CD1c-positive myeloid dendritic cell (primary cell): ENCODE results near the gene PISD.

Source experiments
- DNase-seq: peaks from one replicate; pipeline ENCODE4 v3.0.0-alpha.2; 2016; ENCODE audit errors: extremely low spot score

Gene PISD

DNA sequence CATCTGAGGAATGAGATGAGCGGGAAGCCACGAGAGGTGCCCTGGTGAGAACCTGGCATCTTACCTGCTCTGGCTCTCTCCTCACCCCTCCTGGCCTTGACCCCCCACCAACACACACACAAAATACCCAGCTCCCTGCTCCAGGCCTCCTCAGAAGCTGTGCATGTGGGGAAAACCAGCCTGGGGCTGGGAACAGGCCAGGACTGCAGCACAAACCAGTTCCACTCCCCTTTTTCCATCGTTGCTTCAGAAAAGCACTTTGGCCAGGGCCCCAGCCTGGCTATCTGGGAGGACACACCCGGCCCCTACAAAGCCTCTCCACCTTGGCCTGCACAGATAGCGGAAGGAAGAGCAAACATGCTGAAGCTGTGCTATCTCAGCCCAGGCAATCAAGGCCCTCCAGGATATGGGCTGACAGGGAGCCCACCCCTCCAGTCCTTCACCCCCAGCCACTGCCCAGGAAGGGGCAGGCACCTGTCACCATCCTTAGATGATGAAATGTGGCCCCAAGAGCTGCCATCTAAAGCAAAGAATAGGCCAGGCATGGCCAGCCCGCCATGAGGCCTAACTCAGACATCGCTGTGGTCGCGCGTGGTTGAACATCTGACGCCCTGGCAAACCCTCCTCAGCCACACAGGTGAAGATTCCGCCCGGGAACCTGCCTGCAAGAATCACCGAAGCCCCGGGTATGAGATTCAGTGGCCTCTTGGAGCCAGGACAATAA lies 35.4 kb downstream of the PISD start:
- DNase-seq = no peak

GRCh38 chr22:31625661-31626426 lies 36.2 kb downstream of the PISD start:
- no peak for DNase-seq

DNA sequence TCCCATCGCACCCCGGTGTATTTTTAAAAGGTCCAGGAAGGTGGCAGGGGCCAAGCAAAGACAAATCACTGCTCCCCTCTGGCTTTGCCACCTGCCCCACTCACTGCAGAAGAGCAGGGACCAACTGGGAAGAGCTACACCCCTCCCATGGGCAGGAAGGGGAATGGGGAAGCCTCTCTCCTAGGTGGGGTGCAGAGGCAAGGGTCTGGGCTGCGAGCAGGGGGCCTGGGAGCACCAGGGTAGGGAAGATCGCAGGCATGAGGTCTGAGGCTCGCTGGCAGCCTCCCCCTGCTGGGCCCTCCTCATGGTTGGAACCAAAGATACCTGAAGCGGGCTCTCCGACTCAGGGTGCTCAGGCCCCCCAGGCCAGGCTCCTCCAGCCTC lies 36.8 kb downstream of the PISD start:
- no peak for DNase-seq

GRCh38 chr22:31623592-31624304 lies 38.3 kb downstream of the PISD start:
- no peak for DNase-seq

DNA sequence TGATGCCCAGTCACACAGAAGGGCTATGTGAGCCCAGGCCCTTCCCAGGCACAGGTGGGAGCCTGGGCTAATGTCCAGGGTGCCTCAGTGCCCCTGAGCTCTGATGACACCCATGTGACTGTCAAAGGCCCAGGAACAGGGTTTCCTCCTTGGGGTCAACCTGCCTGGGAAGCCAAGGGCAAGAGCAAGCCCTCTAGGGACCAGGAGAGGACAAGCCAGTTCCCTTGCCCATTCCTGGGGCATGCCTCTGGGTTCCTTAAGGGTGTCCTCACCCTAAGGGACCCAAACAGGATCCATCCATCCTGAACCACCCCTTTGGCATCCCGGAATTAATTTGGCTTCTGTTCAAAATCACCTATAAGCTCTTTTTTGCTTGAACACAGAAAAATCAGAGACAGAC lies 39.0 kb downstream of the PISD start:
- no peak for DNase-seq

DNA sequence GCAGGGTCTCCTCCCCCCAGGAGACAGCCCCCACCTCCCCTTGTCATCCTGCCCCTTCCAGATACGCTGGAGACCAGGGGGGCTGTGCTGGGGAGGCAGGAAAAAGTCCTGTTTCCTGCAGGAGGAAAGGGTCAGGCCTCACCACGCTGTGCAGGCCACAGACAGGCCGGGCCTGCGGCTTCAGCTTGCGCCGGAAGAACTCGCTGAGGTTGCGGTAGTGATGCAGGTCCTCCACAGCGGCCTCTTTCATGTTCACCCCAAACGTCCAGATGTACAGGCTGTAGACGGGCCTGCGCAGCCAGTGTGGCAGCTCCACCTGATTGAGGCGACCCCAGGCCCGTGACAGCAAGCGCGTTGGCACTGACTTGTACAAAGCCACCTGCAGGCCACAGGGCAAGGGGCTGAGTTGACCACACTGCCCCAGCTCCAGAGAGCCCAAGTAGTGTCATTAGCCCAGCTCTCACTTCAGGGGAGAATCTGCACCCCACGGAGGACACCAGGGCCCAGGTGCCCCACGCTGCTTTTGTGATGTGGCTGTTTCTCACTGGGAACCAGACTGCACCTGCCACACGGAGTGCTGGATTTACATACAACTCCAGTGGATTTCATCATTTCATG lies 40.4 kb downstream of the PISD start:
- no peak for DNase-seq

- no peak for DNase-seq
Observed at GRCh38 chr22:31620756-31621480, 41.1 kb downstream of the PISD start.

DNA sequence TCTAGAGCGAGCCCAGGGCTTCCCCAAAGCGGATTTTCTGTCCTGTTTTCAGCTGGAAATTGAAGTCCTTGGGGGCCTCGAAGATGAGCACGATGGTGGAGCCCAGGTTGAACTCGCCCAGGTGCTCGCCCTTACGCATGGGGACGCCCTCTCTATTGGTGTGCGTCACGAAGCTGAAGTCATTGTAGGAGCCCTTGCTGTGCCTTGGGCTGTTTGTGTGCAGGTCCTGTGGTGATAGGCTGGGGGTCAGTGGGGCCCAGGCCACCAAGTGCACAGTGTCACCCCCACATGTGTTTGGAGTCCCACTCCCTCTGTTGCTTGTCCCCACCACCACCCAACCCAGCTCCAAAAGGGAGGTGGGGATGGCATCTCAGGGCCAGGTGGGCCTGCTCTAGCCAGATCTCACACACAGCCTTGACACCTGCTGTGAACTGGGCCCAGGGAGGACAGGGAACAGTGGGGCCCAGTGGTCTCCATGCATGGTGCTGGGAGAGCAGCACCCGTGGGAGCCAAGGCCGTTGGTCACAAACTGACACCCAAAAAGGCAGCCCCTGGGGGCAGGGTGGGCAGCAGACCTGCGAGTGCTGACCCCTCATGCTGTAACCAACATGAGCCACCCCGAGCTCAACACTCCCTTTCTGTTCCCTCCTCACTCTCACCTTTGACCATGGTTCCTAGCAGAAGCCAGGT lies 42.3 kb downstream of the PISD start:
- DNase-seq = no peak

GRCh38 chr22:31618471-31619176 lies 43.4 kb downstream of the PISD start:
- DNase-seq = no peak

GRCh38 chr22:31618057-31618456 lies 44.0 kb downstream of the PISD start:
- no peak for DNase-seq

DNA sequence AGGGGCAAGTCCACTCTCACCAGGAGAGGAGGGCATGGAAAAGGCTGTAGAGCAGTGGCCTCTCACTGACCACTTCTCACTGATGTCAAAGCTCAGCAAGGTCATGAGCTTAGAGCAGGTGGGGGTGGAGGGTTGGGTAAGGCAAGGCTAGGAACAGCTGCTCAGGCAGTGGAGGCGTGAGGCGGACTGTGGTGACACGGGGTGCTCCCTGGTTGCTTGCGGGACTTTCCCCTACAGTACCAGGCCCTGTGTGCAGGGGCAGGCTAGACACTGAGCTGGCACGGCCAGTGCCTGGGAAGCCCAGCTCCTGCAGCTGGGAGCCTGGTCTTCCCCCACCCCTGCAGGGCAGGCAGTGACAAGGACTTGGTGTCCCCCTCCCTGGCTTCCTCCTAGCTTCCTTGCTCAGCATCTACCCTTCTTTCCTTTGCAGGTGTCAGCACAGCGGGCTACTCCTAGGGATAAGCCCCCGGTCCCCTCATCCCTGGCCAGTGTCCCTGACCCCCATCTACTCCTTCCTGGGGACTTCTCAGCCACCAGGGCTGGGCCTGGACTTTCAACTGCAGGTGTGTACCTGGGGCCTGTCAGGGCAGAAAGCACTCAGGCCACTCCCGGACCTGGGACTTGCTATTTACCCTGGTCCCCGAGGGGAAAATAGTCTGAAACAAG lies 45.6 kb downstream of the PISD start:
- peak; percentile 67 for DNase-seq

DNA sequence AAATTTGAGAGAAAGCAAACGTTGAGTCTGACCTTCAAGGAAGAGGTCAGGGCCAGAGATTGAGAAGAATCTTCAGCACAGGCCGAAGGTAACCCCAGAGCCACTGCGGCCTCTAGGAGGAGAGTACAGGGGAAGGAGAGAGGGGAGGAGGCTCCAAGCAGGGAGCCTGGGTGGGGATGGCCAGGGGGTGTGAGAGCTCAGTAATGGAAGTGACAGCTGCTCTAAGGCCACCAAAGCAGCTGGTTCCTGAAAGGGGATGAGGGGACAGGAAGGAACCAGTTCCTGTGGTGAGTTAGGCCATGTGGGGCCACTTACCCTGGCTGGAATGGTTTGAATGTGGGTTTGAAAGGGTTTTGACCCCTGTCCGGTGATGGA lies 46.1 kb downstream of the PISD start:
- DNase-seq = peak; percentile 47

DNA sequence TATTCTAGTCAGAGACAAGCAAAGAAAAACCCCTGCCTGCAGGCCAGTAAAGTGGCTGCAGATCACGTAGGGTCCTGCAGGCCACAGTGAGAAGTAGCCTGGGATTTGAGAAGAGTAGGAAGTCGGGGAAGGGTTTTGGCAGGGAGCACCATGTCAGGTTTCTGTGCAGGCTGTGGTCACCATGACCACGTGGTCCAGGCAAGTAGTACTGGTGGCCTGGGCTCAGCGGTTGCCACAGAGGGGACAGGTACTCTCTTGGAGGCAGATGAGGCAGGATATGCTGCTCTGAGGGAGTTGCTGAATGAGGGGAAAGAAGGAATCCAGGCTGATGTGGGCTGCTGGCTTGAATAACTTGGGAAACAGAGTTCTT lies 46.5 kb downstream of the PISD start:
- DNase-seq = peak; percentile 20

GRCh38 chr22:31614781-31615490 lies 47.1 kb downstream of the PISD start:
- DNase-seq = peak; percentile 34

DNA sequence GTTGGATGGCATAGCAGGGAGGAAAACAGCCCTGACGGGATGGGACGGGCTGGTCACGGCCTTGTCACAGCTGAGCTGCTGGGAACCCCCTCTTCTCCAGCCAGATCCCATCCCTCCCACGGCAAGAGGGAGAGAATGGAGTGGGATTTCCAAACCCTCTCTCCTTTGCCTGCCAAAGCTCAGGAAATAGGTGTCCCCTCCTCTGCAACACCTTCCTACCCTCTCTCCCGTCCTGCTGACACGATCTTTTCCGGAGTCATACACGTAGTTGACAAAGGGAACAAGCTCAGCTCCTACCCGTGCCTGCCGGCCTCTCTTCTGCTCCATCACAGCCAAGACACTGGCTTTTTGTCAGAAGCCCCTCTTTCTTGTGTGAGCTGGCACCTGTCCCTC lies 48.1 kb downstream of the PISD start:
- no peak for DNase-seq

DNA sequence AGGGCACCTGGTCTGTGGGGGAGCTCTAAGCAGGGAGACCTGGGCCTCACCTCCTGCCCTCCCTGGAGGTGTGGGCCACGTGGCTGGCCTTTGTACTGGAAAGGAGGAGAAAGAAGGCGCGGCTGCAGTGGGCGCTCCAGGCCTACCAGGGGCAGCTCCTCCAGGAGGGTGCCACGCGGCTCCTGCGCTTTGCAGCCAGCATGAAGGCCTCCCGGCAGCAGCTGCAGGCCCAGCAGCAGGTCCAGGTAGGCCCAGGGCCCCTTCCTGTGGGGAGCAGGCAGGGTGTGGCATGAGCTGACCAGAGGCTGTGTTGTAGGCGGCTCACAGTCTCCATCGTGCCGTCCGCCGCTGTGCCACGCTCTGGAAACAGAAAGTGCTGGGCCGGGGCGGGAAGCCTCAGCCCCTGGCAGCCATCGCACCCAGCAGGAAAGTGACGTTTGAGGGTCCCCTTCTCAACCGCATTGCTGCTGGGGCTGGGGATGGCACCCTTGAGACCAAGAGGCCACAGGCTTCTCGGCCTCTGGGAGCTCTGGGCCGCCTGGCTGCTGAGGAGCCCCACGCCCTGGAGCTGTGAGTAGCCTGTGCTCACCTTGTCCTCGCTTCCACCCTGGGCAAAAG lies 48.6 kb downstream of the PISD start:
- DNase-seq = no peak

- DNase-seq = no peak
Observed at GRCh38 chr22:31612891-31613285, 49.1 kb downstream of the PISD start.

DNA sequence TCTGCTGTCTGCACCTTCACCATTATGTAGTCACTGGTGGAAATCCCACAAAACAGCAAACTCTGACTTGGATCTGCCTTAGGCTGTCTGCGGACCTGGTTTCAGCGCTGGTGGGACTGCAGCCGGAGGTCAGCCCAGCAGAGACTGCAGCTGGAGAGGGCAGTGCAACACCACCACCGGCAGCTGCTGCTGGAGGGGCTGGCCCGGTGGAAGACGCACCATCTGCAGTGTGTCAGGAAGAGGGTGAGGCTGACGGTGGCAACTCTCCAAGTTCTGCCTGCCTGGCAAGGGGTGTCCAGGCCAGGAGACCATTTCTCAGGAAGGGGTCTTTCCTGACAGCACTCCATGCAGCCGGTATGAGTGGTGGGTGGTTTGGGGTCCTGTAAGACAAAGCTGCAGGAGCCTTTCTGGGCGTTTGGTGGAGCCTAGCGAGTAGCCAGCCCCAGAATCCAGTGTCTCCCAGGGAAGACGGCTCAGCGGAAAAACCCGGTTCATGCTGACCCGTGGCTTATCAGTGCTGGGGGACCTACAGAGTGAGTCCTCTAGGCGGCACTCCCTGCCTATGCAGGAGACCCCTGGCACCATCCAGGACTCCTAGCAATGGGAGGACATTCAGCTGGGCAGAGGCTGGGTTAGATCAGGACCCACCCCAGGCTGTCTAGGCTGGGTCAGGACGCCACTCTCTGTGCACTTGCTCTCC lies 50.8 kb downstream of the PISD start:
- no peak for DNase-seq
